H1 (cell line): Measurements from ENCODE around the gene FAM167B. TPM values are rescaled to one million over a fixed set of nuclear protein-coding genes. Genes with fewer than 3 reads are reported as not detected.

ENCODE experiments used
- BCL11A ChIP-seq, 2 experiments: IDR thresholded peaks; one replicate each; pipeline ENCODE4 v1.6.1; 2011; ENCODE audit warnings: low read depth in 2 of 2, low read length in 2 of 2, mild to moderate bottlenecking in 2 of 2
- BRCA1 ChIP-seq: IDR thresholded peaks from 2 replicates; pipeline ENCODE4 v1.6.1; 2012; ENCODE audit warnings: low read depth, low read length, improper control_type of control experiment
- CTCF ChIP-seq, 3 experiments: IDR thresholded peaks; 1 replicate in 2 of 3; 2 replicates in 1 of 3; pipeline versions ENCODE4 v1.5.1 to v1.6.1; 2011; ENCODE audit warnings: low read length in 3 of 3, mild to moderate bottlenecking in 3 of 3, inconsistent platforms in 2 of 3, low read depth in 1 of 3, moderate library complexity in 1 of 3; ENCODE audit not compliant: insufficient read depth in 1 of 3; ENCODE audit errors: control extremely low read depth in 1 of 3
- NANOG ChIP-seq: IDR thresholded peaks from 2 replicates; pipeline ENCODE4 v1.6.1; 2011; ENCODE audit warnings: low read length, low read depth, mild to moderate bottlenecking, inconsistent platforms; ENCODE audit not compliant: insufficient read depth, poor library complexity, severe bottlenecking
- SP1 ChIP-seq: IDR thresholded peaks from 2 replicates; pipeline ENCODE4 v1.6.1; 2011; ENCODE audit warnings: low read depth, low read length
- TAF7 ChIP-seq: optimal IDR thresholded peaks from 2 replicates; pipeline ENCODE3; 2011; ENCODE audit warnings: low read depth, mild to moderate bottlenecking, inconsistent platforms, low read length, moderate library complexity, borderline replicate concordance
- polyA plus RNA-seq, 7 experiments: library from polyadenylated mRNA; depleted of rRNA in 3 of 7; stranded (reverse) in 5 of 7; unstranded in 2 of 7; fragments of >200 nt in 5 of 7; fragments of 200-250 nt in 2 of 7; gene quantifications; 1 replicate in 5 of 7; 2 replicates in 1 of 7; 4 replicates in 1 of 7; pipeline versions ENCODE4 v1.2.1 to v1.2.3, GENCODE V29; 2011 to 2013; ENCODE audit warnings: missing spikeins in 2 of 7, mixed read lengths in 2 of 7
- total RNA-seq: library from RNA; stranded (reverse); fragmentation: NEBNext Ultra II Directional; extraction: Animal tissue kit (Norgen Biotek cat#: 25700); gene quantifications from 2 replicates; pipeline ENCODE4 v1.2.1, GENCODE V29; 2021

The FAM167B gene
- total and polyA plus RNA-seq, 2 of the 8 experiments (the other 6 are each of a cell fraction or from before 2014, with no cell fraction given) = 2.8 to 3.9 TPM

GRCh38 chr1:32256473-32257226 is 9.6 kb downstream of the FAM167B start (continued):
- no peak for TF ChIP-seq CTCF (IDR thresholded peaks at IDR 0.05; ENCODE audit: control extremely low read depth in 1 of 3, insufficient read depth in 1 of 3, low read depth in 1 of 3, low read length in 3 of 3)
- no peak for TF ChIP-seq BCL11A (IDR thresholded peaks at IDR 0.05; ENCODE audit: low read depth in 2 of 2, low read length in 2 of 2)
- TF ChIP-seq TAF7 = no peak
- no peak for TF ChIP-seq SP1
- no peak for TF ChIP-seq BRCA1
- TF ChIP-seq NANOG = no peak
